Vagina (tissue), 2 donors: ENCODE measurements around the gene FOXD1.

Experiments
- CTCF ChIP-seq, 3 experiments: fragments of 450-650 bp in 2 of 3; fragments of 200-600 bp in 1 of 3; sonication (generic) in 1 of 3; IDR thresholded peaks; one replicate each; pipeline ENCODE4 v1.5.1; 2017 to 2019; ENCODE audit warnings: antibody characterized with exemption in 3 of 3, mild to moderate bottlenecking in 2 of 3, moderate library complexity in 2 of 3
- POLR2A ChIP-seq, 2 donors: fragments of 450-650 bp; IDR thresholded peaks; one replicate each; pipeline ENCODE4 v1.6.1; 2017; ENCODE audit warnings: antibody characterized with exemption in 2 of 2, mild to moderate bottlenecking in 2 of 2, moderate library complexity in 2 of 2
- POLR2AphosphoS5 ChIP-seq, 2 donors: sonication (generic); formaldehyde crosslinking; IDR thresholded peaks; one replicate each; pipeline ENCODE4 v1.9.0; 2017; ENCODE audit warnings: antibody characterized with exemption in 2 of 2, mild to moderate bottlenecking in 2 of 2, low read depth in 1 of 2; ENCODE audit not compliant: insufficient read depth in 1 of 2

GRCh38 chr5:73447530-73448462 lies 781 bp downstream of the FOXD1 start:
- TF ChIP-seq CTCF (IDR thresholded peaks at IDR 0.05) (no peak), POLR2AphosphoS5 (IDR thresholded peaks at IDR 0.05; ENCODE audit: insufficient read depth in 1 of 2, low read depth in 1 of 2) (no peak), POLR2A (IDR thresholded peaks at IDR 0.05) (no peak)
